Smooth muscle cell of the brain vasculature (primary cell): ENCODE results near the gene SDCCAG8.

Experiments used
- DNase-seq: peaks from one replicate; pipeline ENCODE4 v3.0.0-alpha.2; 2012; ENCODE audit warnings: low read depth, low spot score

The SDCCAG8 gene

DNA sequence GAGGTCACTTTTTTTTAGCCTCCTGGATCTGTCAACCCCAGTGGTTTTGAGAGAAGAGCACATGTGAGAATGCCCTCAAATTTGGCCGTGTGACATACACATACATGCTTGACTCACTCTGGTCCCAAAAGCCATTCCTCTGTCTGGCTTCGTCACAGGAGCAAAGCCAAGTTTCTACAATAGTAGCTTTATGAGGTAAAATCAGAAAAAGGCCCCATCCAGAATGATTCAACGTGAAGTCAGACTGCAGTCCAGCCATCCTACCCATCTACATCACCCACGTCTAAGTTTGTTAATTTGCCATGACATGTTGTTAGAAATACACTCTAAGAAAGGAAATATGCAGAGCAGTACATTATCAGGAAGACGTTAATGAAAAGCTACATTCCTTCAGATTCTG is 245.2 kb downstream of the SDCCAG8 start:
- DNase-seq = no peak

DNA sequence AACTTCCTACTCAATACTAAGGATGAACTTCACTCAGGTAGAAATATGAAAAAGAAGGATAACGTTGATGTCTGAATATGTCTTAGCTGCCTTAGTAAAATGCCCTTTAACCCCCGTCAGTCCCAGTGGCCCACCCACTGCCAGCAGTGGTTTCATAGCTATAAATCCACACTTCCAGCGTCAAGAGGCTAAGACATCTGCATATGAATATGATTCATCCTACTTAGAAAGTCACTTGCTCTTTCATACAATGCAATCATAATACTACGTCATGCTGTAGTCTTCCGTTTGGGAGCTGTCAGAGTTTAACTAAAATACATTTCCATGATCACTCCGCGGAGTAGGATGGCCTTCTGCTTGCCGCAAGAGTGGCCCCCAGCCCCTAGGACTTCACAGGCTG is 247.3 kb downstream of the SDCCAG8 start:
- DNase-seq = no peak

DNA sequence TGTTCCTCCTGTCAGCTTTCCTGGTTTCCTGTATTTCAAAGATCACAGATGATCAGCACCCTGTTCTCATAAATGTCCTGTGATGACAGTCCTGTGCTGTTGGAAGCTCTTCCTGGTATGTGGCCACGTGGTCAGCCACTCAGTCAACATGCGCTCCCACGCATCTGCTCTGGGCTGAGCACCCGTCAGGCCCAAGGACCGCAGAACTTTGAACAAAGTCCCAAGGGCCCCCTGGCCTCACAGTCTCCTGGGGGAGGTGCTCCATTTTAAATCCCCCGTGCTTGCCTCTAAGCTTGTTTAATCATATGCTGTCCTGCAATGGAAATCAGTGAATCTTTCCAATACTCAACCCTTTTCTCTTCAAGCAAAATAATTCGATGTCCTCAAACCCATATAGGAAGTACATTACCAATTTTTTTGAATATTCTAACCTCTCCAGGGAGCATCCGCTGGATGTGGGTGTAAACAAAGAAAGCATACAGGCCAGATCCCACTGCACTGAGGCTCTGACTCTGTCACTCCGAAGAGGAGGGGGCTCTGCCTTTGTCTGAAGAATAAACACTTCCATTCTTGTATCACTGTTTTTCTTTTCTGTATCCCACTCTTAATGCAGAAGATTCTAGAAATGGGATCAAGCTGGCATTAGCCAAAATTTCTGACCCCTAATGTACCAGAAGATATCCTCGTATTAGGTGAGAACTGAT is 250.3 kb downstream of the SDCCAG8 start:
- DNase-seq = no peak

DNA sequence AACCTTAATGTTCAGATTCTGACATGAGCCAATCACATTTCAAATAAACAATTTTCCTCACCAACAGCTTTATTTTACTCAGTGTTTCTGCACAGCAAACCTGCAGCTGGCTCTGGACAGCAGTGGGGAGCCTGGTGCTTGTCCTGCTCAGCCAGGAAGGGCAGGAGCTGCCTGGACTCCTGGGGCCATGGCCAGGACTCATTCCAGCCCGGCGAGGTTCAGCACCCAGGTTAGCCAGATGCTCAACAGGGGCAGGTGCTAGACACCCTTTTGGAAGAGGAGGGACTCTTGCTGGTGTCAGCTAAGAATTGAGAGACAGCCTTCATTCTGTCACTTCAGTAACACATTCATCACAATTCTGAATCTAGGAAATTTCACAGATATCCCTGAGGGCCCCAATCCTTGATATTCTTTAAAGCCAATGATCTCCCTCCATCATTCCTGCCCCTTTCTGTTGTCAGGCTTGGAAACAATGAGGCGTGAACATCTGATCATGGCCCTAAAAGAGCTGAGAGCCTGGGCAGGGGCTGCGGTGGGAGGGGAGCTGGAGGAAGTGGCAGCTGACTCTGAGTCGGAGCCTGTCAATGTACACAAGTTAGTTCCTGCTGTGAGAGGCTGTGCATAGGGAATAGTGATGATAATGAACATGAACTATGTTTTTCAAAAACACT is 251.3 kb downstream of the SDCCAG8 start:
- no peak for DNase-seq

DNA sequence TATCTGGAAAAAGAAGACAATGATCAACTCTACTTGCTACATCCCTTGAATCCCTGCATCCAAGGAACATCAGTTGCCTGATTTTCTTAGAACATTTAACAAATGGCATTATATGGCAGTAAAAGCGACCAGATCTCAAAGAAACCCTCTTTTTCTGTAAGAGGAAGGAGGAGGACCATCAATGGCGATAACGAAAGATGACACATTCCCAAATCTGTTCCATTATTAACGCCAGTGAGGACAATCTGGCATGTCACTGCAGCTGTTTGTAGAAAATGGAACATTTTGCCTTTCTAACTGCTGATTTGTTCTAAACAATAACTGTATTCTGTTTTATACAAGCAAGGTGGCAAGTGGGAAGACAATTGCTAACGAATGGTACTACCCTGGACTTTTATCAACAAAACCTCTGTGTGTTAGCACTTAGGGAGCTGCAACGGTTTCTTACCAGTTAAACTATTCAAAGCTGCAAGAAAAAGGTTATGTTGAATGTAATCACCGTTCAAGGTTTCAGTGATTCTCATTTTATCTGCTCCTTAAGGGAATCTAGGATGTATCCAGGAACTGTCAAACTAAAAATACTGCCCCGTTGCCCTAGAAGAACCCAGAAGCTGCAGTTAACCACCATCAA is 251.9 kb downstream of the SDCCAG8 start:
- DNase-seq = no peak

DNA sequence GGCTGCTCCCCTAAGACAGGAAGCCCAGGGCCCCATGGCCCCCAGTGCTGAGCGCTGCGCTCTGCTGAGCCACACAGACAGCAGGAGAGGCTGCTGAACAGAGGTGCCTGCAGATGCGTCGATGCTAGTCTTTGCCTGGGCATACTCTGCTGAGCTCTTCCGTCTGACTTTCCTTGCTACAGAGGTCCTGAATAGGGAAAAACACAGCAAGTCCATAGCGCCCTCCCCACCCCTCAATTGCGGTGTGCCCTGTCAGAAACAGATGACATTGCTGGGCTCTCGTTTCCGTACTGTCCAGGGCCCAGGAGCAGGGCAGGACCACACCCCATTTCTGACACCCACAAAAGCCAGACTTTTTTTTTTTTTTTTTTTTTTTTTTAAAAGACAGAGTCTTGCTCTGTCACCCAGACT is 252.5 kb downstream of the SDCCAG8 start:
- no peak for DNase-seq

DNA sequence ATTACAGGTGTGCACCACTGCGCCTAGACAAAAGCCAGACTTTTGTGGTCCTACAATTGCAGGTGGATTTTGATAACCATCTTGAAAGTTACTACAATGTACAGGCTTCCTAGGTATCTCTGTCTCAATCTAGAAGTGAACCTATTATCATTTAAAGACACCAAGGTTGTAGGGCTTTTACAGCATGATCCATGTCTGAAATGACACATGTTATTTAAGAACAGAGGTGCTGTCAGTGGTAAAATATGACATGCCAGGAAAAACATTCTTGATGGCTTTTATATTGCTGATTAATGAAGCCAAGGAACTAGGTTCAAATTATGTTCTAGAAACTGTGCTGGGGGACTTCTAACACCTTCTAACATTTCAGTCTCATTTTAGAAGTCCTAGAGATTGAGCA is 253.1 kb downstream of the SDCCAG8 start:
- no peak for DNase-seq

DNA sequence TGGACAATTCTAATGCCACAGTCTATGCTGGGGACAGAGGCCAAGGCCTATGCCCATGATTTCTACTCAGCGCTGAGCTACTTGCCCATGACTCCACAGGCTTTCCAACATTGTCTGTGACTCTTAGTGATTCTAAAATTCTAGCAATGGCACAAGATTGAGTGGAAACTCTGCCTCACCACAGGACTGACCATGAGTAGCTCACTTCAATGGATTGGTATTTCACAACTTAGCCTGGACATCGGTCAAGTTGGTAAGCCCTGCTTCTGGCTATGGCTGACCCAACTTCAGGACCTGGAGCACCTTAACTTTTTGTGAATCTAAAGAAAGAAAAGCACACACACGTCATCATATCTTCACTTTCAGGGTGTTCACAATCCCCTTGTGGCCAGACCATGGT is 255.1 kb downstream of the SDCCAG8 start:
- DNase-seq = no peak

DNA sequence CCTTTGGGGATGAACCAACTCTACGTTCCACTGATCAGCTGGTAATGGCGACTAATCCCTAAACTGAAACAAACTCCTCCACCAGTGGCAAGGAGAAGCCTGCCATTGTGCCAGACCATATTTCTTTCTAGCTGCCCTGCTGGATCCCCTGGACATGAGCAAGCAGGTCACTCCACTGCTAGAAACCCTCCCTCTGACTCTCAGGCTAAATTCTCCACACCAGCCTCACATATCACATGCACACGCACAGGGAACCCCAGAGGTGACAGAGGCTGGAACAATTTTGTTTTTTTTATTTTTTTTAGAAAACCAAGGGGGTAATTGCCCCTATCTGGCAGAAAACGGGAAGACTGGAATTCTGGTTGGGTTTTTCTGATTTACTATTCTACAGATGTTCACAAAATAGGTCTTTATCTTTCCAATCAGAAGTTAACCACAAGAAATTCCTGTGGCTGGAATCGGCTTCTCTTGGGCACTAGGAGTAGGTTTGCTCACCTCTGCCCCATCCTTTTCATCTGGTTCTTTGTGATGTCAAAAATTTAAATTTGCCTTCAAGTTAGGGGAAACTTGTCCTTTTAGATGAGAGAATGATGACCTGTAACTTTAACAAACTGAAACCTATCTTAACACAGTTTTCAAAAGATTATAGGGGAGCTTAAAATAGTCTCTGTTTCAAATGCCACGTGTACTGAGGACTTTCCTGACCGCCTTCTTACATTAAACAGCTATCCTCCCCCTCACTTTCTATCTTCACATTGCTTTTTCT is 258.1 kb downstream of the SDCCAG8 start:
- no peak for DNase-seq

DNA sequence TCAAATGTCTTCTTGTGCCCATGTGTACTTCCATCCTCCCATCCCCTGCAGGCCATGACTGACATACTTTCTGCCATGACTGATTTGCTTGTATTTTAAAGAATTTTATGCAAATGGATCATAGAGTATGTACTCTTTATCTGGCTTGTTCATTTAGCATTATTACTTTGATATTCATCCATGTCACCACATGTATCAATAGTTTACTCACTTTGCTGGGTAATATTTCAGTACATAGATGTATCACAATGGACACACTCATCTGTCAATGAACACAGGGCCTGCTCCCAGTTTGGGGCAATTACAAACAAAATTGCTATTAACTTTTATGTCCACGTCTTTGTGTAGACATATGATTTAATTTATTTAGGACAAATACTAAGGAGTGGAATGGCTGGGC is 259.1 kb downstream of the SDCCAG8 start:
- no peak for DNase-seq

DNA sequence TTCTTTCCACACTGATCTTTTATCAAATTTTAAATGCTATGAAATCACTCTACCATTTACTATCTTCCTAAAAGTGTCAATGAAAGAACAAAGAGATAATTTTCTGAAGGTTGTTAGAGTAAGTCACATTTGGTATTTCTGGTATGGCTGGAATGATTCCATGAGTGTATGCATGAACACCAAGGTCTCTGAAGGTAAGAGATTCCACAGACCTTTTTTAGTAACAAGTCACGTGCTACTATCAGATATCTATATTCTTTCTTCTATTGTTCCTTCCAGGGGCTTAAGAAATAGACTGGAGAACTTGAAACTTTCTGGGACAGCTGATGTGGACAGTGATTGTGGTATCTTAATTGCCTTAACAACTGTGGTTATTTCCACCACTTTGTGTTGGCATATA is 265.0 kb downstream of the SDCCAG8 start:
- DNase-seq = no peak

DNA sequence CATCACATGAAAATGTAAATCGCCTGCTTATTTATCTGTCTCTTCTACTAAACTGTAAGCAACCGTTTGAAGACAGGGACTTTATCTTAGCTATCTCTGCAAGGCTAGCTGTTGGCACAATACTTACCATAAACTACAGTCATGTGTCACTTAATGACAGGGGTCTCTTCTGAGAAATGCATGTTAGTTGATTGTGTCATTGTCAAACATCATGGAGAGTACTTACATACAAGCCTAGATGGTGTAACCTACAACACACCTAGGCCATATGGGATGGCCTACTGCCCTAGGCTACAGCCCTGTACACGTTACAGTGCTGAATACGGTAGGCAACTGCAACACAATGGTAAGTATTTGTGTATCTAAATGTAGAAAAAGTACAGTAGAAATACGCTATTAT is 267.9 kb downstream of the SDCCAG8 start:
- no peak for DNase-seq

DNA sequence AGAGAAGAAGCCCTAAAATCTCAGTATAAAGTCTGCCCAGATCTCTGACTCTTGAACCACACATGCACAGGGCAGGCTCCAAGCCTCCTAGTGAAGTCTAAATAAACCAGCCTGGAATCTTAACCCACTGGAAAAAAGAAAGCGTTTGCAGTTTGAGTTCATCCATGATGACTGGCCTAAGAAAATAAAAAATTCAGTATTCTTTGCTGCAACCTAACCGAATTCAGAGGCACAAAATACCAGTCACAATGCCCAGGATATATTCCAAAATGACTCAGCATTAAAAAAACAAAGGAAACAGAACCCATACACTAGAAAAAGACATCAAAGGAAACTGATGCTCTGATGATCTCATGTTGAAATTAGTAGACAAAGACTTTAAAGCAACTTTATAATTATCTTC is 269.2 kb downstream of the SDCCAG8 start:
- peak; percentile 53 for DNase-seq

DNA sequence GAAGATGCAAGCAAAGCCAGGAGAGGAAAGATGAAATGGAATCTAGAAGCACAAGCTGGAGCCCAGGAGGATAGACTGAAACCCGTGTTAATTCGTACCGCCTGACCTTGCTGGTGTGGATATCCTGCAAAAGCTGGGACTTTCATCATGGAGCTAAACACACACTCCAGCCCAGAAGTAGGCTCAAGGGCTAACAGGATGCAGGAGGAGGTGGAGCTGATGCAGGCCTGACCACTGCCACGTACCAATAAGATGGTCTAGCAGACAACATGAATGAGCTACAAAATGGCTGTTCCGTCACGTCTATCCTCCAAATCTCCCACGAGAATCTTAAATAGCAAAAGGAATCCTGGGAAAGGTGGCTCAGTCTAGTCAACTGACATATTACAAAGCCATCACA is 270.3 kb downstream of the SDCCAG8 start:
- DNase-seq = no peak

DNA sequence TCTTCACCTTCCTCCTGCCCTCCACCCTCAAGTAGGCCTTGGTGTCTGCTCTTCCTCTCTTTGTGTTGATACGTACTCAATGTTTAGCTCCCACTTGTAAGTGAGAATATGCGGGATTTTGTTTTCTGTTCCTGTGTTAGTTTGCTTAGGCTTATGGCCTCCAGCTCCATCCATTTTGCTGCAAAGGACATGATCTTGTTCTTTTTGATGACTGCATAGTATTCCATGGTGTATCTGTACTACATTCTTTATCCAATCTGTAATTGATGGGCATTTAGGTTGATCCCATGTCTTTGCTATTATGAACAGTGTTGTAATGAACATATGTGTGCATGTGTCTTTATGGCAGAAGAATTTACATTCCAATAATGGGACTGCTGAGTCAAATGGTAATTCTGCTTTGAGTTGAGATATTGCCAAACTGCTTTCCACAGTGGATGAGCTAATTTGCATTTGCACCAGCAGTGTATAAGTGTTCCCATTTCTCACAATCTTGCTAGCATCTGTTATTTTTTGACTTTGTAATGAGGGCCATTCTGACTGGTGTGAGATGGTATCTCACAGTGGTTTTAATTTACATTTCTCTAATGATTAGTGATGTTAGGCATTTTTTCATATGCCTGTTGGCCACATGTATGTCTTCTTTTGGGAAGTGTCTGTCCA is 272.7 kb downstream of the SDCCAG8 start:
- no peak for DNase-seq

DNA sequence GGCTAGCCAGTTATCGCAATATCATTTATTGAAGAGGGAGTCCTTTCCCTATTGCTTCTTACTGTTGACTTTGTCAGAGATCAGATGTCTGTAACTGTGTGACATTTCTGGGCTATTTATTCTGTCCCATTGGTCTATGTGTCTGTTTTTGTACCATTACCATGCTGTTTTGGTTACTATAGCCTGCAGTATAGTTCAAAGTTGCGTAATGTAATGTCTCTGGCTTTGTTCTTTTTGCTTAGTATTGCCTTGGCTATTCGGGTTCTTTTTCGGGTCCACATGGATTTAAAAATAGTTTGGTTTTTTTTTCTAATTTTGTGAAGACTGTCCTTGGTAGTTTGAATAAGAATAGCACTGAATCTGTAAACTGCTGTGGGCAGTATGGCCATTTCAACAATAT is 273.7 kb downstream of the SDCCAG8 start:
- no peak for DNase-seq

DNA sequence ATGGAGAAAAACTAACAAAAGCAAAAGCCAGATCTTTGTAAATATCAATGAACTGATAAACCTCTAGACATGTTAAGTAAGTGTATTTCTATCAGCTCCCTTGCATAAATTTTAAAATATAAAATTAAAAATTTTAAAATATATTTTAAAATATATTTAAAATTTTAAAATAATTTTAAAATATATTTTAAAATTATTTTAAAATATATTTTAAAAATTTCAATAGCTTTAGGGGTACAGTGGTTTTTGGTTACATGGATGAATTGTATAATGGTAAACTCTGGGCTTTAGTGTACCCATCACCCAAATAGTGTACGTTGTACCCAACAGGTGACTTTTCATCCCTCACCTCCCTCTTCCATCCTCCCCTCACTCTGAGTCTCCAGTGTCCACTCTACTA is 279.2 kb downstream of the SDCCAG8 start:
- DNase-seq = no peak

DNA sequence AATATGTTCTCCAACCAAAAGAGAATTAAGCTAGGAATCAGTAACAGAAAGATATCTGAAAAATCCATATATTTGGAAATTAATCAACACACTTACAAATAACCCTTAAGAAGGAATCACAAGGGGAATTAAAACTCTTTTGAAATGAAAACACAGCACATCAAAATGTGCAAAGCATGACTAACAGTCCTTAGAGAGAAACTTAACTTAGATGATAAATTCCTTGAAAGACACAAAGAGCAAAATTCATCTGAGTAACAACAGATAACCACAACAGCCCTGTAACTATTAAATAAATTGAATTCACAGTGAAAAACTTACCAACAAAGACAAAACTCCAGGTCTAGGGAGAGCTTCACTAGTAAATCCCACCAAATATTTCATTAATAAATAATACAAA is 283.8 kb downstream of the SDCCAG8 start:
- DNase-seq = no peak

DNA sequence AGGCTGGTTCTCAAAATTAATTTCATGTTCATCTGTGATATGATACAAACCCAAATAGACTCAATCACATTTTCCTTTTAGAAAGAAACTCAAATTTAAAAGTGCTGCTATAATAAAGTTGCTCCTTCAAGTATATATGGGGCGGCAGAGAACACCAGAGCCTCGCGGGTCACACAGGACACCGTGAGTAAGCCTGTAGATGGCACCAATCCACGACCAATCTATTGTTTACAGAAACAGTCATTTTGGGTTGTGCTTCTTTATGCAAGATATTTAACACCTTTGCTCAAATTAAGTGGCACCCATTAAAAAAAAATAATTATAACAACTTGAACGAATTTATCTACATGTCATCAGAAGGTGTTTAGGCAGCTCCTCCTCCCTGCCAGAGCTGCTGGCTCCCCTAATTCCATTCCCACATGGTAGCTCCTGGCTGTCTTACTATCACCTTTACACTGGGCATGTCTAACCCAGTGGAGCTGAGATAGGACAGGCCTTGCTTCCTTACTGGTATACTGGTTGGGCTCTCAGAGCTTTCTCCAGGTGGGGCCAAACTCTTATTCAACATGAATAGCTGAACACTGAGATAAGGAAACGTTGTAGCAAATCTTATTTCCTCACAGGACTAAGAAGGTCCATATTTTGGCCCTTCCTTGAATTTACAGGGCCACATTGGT is 287.0 kb downstream of the SDCCAG8 start:
- no peak for DNase-seq

DNA sequence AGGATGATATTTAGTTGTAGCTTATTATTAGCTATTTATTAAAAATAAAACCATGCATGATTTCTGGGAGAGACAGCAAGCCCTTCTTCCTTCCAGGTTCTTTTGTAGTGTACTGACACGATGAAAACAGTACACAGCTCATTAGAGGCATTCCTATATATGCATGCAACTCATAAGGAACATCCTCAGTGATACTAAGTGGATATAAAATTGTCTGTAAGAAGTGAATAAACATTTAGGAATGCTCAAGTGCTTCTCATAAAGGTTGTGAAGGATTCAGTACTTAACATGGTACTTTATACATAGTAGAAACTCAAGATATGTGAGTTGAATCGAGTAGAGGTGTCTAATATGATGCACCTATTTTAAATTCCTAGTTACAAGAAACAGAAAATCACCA is 287.7 kb downstream of the SDCCAG8 start:
- no peak for DNase-seq

DNA sequence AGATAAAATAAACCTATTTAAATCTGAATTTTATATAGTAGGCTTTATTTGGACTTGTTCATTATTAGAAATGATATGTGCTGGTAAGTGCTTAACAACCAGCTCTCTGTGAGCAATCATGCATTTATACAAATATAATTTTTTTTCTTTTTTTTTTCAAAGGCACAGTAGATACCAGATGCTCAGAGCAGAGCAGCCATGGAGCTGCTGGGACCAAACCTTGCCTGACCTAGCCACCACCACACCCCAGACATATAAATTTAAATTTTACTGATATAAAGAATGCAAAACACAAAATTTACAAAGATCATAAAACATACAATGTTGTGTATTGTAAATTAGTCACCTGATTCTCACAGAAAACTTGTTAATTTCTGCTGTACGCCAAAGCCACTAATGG is 290.6 kb downstream of the SDCCAG8 start:
- no peak for DNase-seq
